HG03095 (cell line): Measurements from ENCODE around the gene AGAP1.

Source experiments
- ATAC-seq: cut with Tn5 transposase; IDR thresholded peaks from one replicate; pipeline ENCODE4 v1.9.1; 2021; ENCODE audit warnings: moderate library complexity; ENCODE audit not compliant: unreplicated experiment

The AGAP1 gene

GRCh38 chr2:235703711-235704295, 210.0 kb downstream of the AGAP1 start:
- ATAC-seq = no peak

- ATAC-seq = no peak
Measured at GRCh38 chr2:235705296-235705695, 211.5 kb downstream of the AGAP1 start.

- no peak for ATAC-seq
Measured at GRCh38 chr2:235706506-235706905, 212.7 kb downstream of the AGAP1 start.

DNA sequence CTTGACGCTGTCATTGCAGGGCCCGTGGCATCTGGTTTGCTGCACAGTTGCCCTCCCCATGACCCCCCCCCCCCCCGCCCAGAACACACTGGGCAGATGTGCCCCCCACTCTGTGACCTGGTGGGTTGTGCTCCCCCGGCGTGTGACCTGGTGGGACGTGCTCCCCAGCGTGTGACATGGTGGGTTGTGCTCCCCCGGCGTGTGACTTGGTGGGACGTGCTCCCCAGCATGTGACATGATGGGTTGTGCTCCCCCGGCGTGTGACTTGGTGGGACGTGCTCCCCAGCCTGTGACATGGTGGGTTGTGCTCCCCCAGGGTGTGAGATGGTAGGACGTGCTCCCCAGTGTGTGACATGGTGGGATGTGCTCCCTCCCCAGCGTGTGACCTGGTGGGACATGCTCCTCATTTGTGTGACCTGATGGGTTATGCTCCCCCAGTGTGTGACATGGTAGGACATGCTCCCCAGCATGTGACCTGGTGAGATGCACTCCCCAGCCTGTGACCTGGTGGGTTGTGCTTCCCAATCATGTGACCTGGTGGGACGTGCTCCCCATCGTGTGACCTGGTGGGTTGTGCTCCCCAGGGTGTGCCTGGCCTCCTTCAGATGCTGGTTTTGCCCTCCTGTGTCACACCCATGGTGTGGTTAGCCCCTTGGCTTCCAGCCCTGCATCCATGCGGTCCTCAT, 213.7 kb downstream of the AGAP1 start:
- ATAC-seq = no peak

DNA sequence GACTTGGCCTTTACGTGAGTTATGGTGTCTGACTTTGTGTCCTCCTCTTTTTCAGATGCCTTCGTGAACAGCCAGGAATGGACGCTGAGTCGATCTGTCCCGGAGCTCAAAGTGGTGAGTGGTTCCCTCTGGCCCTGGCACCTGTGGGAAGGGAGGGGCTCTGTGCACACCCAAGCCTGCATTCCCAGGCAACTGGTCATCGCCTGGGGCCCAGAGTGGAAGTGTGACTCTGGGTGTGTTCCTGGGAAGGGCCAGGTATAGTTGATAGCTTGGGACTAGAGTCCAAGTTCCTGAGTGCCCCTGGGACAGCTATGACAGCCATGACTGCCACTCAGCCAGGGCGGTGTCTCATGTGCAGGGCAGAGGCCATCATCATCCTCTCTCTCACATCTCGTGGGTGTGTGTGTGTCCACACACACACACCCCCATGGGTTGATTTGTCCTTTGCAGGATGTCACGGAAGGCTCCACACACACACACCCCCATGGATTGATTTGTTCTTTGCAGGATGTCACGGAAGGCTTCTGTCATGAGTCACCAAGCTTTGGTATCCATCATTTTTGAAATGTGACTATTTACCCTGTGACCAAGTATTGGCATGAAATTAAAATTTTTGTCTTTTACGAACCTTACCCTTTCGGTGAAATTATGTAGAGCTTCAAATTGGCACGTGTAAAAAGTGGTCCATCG, 215.4 kb downstream of the AGAP1 start:
- ATAC-seq = no peak

DNA sequence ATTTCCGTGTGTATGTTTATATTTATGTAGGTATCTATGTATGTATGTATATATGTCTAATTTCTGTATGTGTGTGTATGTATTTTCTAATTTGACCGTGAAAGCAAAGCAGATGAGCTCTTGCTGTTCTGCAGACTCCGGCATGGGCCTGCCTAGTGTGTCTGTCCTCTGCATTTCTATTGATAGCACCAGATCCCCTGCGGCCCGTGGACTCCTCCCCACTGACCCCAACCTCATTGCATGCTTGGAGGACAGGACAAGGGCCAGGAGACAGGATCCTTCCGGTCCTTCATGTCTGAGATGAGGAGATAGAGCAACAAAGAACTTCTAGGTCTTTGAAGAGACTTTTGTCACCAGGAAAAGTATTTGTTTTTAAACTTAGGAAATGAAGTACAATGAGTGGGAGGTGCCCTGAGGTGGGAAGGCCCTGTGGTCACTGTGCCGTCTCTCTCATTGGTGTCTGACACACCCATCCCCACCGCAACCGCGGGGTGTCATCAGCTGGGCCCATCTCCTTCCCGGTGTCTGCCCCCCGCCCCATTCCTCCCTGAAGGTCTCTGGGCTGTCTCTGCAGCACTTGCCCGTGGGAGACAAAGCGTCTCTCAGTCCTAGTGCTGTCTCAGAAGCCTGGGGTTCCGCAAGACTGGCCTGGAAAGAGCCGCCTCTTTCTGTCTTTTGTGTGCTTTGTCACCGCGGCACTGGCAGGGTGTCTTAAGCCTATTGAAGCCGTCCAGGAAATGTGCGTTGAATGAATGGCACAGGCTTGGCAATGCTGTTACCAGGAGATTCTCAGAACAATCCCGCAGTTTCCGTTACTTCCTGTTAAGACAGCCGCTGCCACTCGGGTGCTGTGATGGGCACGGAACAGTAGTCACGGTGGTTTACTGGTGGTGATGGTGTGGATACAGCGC, 216.4 kb downstream of the AGAP1 start:
- ATAC-seq = no peak

DNA sequence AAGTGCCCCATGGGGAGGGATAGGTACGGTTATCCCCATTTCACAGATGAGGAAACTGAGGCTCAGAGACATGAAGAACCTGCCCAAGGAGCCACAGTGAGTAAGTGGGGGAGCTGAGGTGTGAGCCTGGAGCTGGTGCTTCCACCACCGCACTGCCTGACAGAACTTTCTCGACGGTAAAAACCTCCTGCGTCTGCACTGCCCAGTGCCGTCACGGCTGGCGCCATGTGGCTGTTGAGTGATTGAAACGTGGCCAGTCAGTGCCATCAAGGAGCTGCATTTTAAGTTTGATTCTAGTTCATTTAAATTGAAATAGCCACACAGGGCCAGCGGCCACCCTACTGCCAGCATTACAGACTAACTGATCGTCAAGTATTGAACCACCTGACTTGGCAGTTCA, 217.1 kb downstream of the AGAP1 start:
- no peak for ATAC-seq

DNA sequence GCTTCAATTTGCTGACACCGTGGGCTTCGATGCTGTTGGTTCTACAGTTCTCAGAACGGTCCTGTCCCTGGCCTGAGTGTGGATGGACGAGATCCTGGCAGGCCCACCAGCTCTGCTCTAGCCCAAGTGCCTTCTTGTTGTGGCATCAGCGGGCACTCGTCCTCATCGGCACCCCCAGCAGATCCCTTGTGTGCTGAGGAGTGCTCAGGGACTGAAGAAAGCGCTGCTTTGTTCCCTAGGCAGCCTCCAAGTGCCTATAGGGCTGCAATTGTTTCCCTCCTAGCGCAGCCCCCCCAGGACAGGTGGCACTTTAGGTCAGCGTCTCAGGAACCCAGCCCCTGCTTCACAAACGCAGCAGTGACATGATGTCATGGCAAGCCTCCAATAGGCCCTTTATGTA, 217.7 kb downstream of the AGAP1 start:
- no peak for ATAC-seq

GRCh38 chr2:235712176-235712575, 218.3 kb downstream of the AGAP1 start:
- no peak for ATAC-seq

GRCh38 chr2:235713189-235713588, 219.3 kb downstream of the AGAP1 start:
- no peak for ATAC-seq

- ATAC-seq = no peak
Measured at GRCh38 chr2:235715601-235716000, 221.8 kb downstream of the AGAP1 start.

GRCh38 chr2:235716875-235717496, 223.1 kb downstream of the AGAP1 start:
- no peak for ATAC-seq

DNA sequence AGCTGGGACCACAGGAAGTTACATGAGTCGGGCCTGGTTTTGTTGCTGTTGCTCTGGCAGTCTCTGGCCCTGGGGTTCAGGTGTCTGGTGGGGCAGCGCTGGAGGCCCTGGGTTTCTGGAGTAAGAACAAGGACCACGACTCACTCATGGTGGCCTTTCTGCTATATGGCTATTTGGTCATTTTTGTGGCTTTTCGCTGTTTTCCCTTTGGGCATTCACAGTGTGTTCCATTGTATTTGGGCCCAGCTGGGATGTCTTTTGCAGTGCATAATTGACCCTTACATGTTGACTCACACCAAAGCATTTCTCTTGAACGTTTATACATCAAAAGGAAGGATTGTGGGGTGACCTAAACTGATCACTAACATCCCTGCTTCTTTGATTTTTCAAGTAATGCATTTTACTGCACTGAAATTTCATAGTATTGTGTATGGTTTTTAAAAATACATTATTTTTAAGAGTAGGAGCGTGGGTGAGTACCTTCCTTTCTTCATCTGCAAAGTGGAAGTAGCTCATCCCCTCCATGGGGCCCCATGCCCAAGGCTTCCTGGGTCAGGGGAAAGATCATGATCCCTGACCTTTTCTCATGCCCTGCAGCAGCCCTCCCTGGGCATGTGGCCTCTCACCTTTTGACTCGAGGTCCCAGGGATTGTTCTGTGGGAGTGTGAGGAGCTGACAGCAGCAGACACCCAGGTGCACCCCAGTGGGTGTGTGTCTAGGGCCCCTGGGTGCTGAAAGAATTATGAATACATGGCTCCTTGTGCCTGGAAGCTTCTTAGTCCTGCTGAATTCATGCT, 225.5 kb downstream of the AGAP1 start:
- ATAC-seq = no peak

DNA sequence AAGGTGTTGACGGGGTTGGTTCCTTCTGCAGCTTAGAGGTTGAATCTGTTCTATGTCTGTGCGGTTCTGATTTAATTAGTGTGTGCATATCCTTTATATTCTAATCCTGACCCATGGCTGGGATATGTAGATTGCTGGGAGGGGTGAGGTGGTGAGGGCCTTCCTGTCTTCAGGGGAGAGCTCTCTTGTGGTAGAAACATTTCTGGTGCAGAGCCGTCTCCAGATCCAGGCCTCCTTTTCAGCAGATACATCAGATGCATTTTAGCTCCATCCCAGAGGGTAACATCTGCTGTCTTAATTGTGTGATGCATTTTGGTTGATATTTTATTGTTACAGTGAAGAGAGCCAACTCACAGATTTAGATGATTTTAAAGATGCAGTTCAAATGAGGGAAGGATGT, 227.8 kb downstream of the AGAP1 start:
- no peak for ATAC-seq

DNA sequence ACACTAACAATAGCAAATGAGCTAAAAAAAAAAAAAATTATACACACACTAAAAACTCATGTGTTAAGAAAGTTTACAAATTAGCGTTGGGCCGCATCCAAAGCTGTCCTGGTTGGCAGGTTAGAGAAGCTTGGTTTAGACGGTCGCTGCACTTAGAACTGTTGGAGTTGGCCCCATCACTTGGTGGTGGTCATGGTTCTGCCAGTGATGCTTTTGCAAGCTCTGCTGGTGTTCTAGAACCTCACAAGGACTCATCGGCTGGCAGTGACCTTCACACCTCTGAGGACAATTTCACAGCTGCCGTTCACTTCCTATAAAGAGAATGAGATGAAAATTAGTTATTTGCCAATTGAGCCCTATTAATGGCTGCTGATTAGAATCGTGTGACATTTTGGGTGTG, 229.0 kb downstream of the AGAP1 start:
- ATAC-seq = no peak

DNA sequence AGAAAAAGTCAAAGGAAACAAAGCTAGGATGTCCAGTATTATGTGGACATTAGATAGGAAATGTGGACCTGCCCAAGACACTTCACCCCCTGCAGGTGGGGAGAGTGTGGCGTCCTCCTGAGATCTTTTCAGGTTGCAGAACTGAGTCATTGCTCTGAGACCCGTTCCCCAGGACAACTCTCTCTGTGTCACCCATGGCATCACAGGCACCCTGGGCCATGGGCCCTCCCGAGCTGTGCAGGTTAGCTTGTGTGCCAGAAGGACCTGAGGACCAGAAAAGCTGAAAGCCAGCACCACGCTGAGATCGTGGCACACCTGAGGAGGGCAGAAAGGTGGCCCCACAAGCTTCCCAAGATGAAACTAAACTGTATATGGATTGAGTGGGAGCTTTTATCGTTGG, 229.5 kb downstream of the AGAP1 start:
- ATAC-seq = no peak

DNA sequence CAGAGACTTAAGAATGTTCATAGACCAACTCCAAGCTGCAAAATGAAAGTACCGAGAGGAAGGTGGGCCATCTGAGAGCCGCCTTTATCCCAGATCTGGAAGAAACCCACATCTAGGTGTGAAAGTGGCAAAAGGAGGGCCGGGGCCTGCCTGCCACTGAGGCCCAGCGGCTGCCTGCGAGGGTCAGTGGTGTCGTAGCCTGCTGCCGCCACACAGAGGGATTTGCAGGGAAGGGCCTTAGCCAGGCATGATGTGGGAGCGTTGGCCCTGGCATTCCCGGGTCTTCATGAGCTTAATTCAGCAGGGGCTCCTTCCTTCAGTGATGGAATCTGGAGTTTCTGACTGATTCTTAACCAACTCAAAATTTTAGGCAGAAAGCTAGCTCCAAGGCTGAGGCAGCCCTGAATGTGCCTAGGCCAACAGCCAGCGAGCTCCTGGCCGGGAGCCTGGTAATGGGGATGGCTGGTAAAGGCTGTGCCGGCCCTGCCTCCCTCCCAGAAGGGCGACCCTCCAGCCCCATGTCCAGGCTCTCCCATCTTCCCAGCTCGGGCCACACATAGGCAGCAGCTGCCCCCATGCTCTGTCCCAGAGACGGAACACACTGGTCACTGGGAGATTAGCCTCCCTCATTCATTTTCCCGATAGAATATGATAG, 230.1 kb downstream of the AGAP1 start:
- no peak for ATAC-seq

DNA sequence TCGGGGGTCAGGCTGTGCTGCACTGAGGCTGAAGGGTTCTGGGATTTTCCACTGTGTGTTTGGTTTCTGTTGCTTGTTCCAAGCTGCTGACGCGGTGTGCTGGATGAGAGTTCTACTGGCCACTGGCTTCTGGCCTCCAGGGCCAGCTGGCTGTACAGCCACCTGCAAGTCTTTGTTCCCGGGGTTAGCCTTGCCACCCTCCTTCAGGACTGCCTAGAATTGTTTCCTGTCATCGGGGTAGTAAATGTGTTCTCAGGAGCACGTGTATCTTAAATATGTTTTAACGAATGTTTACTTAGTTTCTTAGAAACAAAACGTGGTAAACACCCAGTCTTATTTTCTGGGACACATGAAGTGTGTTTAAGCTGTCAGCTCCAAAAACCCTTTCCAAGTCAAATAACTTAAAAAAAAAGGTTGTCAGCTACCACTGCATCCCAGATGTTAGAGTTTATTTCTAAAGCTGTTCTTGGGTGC, 231.2 kb downstream of the AGAP1 start:
- ATAC-seq = no peak

- no peak for ATAC-seq
Measured at GRCh38 chr2:235725841-235726240, 232.0 kb downstream of the AGAP1 start.
